Vagina (tissue), 2 donors: Measurements from ENCODE around the gene FCGBP.

Source experiments
- CTCF ChIP-seq, 3 experiments: fragments of 450-650 bp in 2 of 3; fragments of 200-600 bp in 1 of 3; sonication (generic) in 1 of 3; IDR thresholded peaks; one replicate each; pipeline ENCODE4 v1.5.1; 2017 to 2019; ENCODE audit warnings: antibody characterized with exemption in 3 of 3, mild to moderate bottlenecking in 2 of 3, moderate library complexity in 2 of 3
- POLR2A ChIP-seq, 2 donors: fragments of 450-650 bp; IDR thresholded peaks; one replicate each; pipeline ENCODE4 v1.6.1; 2017; ENCODE audit warnings: antibody characterized with exemption in 2 of 2, mild to moderate bottlenecking in 2 of 2, moderate library complexity in 2 of 2
- POLR2AphosphoS5 ChIP-seq, 2 donors: sonication (generic); formaldehyde crosslinking; IDR thresholded peaks; one replicate each; pipeline ENCODE4 v1.9.0; 2017; ENCODE audit warnings: antibody characterized with exemption in 2 of 2, mild to moderate bottlenecking in 2 of 2, low read depth in 1 of 2; ENCODE audit not compliant: insufficient read depth in 1 of 2

GRCh38 chr19:39970425-39970674 lies 35.9 kb upstream of the FCGBP start:
- TF ChIP-seq CTCF (IDR thresholded peaks at IDR 0.05) (no peak), POLR2A (IDR thresholded peaks at IDR 0.05) (no peak), POLR2AphosphoS5 (IDR thresholded peaks at IDR 0.05; ENCODE audit: insufficient read depth in 1 of 2, low read depth in 1 of 2) (no peak)
